GM19099 (cell line): ENCODE results near the gene KLHL7.

ENCODE experiments used
- POLR2A ChIP-seq: IDR thresholded peaks from 3 replicates; pipeline ENCODE4 v1.6.1; 2011; ENCODE audit warnings: low read depth; ENCODE audit not compliant: insufficient read length; ENCODE audit errors: extremely low read depth

The KLHL7 gene

GRCh38 chr7:23098029-23098428 lies 7.6 kb upstream of the KLHL7 start:
- no peak for TF ChIP-seq POLR2A

- TF ChIP-seq POLR2A = no peak
Observed at GRCh38 chr7:23098460-23098859, 7.1 kb upstream of the KLHL7 start.

DNA sequence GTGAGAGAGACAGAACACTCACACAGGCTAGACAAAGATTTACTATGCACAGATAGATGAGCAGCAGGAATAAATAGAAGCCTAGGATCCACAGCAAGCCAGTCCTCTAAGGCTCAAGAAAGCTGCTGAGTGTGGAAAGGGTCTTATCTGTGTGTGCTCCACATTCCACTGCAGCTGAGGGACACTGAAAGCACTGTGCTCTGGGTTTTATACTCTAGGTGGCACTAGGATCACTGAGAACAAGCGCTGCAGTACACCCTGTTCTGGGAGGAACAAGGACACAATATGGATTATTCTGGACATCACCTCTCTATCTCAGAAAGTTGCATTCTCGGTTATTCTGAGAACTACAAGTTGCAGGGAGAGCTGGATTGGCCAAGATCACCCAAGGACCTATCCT lies 4.9 kb upstream of the KLHL7 start:
- TF ChIP-seq POLR2A = no peak

DNA sequence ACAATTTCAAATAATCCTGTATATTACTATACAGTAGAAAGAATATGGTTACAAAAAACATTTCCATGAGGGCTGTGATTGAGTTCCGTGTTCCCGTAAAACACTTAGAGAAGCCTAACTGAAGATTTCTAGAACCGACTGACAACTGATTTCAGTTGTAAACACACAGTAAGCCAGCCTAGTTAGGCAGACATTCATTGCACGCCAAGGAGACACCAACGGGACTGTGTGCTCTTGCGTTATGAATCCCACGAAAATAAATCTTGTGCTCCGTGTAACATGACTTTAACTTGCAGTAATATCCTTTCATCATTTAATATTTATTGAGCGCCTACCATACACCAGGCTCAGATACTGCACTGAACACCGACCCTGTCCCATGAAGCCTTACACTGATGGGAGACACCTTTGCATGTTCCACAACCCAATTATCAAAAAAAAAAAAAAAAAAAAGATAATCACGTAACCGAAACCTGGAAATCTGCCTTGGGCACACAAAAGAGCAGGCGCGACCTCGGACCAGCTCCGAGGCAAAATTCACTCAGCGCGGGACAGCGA lies 420 bp upstream of the KLHL7 start:
- no peak for TF ChIP-seq POLR2A

DNA sequence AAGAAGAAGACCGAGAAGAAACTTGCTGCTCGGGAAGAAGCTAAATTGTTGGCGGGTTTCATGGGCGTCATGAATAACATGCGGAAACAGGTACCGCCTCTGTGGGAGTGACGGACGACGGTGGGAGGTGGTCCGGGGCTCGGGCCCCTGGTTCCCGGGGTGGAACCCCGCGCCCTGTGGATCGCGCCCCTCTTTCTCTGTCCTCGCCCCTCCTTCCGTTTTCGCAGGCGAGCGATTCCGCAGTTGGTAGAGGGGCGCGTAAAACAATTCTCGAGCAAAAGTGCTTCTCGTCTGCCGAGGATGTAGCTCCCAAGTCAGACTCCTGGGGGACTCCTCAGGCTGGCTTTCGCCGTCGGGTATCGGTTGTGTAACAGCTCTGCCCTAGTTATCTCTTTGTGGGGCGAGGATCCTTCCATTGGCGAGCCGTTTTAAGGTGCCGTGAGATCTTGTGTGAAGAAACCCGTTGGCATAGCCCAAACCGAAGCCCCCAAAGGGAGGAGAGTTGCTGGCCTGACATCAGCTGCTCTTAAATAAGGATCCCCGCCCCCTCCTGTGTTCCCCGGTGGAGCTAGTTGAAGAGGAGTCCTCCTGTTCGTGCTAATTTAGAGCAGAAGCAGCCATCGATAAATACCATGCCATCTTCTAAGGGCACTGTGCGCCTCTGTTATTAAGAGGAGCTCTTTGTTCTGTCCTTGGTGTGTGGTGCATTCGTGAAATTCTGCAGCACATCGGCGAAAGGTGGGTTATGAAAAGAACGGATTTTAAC lies 655 bp downstream of the KLHL7 start:
- TF ChIP-seq POLR2A = no peak

- TF ChIP-seq POLR2A = no peak
Observed at GRCh38 chr7:23106823-23107663, 1.5 kb downstream of the KLHL7 start.

- no peak for TF ChIP-seq POLR2A
Observed at GRCh38 chr7:23107781-23108180, 2.2 kb downstream of the KLHL7 start.

- no peak for TF ChIP-seq POLR2A
Observed at GRCh38 chr7:23108995-23109394, 3.4 kb downstream of the KLHL7 start.

DNA sequence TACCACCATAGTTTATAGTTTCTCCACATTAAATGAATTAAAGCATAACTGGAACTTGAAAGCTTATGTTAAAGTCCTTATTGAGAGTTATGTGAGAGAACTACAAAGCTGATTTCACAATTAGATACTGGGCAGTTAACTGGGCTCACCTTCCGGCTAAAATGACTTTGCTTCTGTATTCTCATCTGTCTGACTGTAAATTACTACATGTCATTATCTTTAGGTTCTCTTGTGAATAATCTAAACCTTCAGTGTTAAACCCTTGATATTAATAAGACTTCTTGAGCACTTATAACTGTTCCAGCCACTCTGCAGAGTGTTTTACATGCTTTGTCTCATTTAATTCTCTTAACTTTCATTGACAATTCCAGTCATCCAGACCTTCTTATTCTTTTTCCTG lies 3.9 kb downstream of the KLHL7 start:
- TF ChIP-seq POLR2A = no peak

DNA sequence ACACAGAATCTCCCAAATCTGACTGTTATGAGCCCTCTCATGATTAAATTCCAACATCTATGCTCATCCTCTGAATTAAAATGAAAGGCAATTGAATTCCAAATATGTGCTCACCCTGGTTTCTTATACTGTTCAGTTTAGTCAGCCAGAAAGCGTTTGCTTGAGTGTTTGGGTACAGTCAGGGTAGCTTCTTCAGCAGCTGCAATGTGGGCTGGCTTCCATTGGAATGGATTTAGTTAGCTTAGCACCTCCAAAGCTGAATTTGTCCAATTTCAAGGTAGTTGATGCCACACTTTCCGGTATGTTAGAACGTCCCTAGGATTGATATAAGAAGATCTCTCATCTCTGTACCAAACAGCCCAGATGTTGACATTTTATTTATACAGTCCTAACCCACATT lies 9.3 kb downstream of the KLHL7 start:
- no peak for TF ChIP-seq POLR2A

DNA sequence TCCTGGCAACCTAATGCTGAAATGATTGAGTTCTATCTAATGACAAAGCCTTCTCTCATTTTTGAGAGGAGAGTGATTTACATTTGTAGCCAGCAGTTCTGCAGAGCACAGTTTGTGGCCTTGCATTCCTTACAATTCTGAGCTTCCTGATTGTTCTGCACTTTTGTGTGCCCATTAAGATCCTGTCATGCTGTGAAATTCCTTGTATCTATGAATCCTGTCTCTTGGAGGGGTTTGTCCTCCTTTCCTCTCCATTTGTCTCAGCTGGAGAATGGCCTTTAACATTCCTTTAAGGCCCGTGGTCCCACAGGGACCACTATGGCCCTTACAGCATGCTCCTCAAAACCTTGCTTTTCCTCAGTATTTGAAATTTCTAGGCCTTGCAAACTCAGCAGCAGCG lies 10.4 kb downstream of the KLHL7 start:
- TF ChIP-seq POLR2A = no peak

GRCh38 chr7:23117841-23118240 lies 12.3 kb downstream of the KLHL7 start:
- TF ChIP-seq POLR2A = no peak

DNA sequence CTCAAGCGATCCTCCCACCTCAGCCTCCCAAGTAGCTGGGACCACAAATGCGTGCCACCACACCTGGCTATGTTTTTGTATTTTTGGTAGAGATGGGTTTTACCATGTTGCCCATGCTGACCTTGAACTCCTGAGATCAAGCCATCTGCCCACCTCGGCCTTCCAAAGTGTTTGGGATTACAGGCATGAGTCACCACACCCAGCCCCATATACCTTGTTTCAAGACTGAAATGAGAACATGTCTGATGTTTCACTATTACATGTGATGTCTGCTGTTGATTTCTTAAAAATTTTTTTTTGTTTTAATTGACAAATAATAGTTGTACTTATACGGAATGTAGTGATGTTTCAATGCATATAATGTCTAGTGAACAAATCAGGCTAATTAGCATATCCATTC lies 14.5 kb downstream of the KLHL7 start:
- TF ChIP-seq POLR2A = no peak

- TF ChIP-seq POLR2A = no peak
Observed at GRCh38 chr7:23121165-23121564, 15.6 kb downstream of the KLHL7 start.

DNA sequence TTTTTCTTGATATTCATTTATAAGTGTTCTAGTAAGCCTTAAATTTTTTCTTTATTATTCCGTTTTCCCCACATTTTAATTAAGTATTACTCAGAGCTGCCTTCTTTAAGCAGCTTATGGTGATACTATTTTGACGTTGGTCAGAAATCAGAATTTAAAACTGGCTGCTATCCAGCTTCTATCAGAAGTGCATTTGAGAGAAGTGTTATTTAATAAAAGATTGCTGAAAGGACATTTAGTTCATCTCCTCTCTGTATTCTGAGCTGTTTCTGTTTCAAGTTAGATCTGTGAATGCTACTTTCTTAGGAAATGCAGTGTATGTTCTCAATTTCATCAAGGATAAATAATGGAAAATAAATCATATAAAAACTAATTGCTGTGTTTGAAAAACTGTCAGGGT lies 17.4 kb downstream of the KLHL7 start:
- no peak for TF ChIP-seq POLR2A

DNA sequence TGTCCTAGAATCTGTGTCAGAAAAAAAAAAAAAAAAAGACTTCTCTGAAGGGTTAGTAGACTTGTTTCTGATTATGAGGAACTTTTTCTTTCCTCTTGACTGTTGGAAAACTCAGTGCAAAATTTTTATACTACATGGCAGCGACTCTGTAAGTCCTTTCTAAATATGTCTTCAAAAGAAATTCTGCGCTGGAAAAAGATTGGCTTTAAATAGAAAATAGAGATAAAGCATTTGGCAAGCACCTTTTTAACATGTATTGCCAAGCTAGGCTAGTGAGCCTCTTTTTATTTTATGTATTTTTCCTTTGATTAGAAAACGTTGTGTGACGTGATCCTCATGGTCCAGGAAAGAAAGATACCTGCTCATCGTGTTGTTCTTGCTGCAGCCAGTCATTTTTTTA lies 17.9 kb downstream of the KLHL7 start:
- TF ChIP-seq POLR2A = no peak

GRCh38 chr7:23129036-23129435 lies 23.5 kb downstream of the KLHL7 start:
- TF ChIP-seq POLR2A = no peak

DNA sequence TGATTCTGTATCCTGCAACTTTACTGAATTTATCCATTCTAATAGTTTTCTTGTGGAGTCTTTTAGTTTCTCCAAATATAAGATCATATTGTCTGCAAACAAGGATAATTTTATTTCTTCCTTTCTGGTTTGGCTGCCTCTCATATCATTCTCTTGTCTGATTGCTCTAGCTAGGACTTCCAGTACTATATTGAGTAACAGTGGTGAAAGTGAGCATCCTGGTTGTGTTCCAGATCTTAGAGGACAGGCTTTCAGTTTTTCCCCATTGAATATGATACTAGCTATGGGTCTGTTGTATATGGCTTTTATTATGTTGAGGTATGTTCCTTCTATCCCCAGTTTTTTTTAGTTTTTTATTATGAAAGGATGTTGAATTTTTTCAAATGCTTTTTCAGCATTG lies 28.2 kb downstream of the KLHL7 start:
- no peak for TF ChIP-seq POLR2A
